Measurements from ENCODE around the gene PTPRM.

Gene PTPRM

DNA sequence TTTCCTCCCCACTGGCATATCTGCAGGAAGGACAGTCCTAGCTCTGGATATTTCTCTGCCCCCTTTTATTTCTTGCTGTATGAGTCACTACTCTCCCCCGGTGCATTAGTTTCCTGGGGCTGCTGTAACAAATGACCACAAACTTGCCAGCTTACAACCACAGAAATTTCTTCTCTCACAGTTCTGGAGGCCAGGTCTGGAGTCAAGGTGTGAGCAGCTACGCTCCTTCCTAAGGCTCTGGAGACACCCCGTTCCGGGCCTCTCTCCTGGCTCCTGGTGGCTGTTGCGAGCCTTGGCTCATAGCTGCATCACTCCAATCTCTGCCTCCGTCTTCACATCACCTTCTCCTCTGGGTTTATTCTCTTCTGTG, 34.1 kb downstream of the PTPRM start:
- DNase-seq: no peak

DNA sequence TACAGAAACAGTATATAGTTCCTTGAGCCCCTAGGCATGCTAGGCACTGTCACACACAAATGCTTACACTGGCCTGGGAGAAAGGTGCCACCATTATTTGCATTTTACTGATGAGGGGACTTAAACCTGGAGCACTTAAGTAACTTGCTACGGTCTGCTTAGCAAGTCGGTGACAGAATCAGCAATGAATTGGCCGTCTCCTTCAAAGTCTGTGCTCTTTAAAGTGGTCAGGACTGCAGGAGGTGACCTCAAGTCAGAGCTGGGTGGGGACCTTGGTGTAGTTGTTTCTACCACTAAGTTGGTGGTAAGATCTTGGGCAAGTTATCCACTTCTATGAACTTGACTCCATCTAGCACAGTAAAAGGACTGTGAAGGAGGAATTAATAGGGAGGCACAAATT, 34.8 kb downstream of the PTPRM start:
- no peak for DNase-seq

DNA sequence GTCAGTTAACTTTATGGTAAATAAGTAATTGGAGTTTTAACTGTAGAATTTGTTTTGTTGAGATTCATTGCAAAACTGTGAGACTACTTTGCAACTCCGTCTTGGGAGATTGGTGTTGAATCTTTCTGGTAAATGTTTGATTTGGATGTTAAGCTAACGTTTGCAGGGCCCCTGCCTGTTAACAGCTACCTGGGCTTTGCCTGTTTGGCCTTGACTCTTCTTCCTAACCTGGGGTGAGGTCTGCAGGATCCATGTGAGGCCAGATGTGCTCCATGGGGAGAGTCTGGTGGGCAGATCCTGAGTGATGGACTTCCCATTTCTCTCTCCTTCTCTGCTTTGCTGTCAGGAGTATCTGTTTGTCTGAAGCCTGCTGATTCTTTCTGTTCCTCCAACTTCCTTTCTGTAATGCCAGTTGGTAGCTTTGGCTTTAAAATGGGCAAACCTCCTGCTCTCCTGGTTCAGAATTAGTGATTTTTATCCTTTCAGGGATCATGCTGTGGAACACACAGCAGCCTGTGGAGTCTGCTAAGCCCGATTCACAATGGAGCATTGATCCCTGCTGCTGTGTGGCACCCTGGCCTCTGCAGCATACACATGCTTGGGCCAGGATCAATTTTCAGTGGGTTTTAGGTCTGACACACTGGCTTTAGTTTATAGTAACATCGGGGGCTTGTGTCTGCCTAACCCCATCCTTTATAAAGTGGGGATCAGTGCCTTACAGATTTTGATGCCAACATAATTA, 36.3 kb downstream of the PTPRM start:
- no peak for DNase-seq

DNA sequence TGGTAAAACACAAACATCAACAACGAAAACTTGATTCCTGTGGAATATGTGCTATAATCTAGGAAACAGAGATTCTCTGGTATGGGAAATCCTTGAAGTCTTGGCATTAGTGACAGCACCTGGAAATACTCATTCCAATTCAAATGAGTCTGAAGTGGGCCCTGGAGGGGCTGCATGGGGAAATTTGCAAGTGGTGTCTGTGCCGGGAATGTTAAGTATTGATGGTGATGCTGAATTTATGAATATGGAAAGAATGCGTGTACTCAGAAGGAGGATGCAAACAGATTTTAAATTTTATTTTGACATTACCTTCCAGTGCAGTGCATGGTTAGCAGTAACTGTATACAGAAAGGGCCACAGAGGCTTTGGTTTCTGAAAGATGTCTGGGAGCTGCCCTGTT, 37.2 kb downstream of the PTPRM start:
- DNase-seq: no peak

DNA sequence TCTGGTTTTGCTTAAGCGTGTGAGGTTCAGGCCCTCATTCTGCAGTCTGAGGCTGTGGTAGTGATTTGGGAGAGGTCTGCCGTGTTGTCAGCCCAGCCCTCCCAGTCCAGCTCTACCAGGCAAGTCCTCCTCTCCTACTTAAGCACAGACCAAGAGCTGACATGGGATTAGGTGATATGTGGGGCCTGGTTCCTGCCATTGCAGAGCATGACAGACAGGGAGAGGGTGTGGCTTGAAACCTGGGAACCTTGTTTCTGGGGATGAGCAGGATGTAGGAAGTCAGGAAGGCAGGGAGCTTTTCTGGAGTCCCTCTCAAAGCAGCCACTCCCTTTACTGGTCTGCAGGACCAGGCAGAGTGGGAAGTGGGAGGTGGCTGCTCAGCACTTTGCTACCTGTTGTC, 38.6 kb downstream of the PTPRM start:
- no peak for DNase-seq

DNA sequence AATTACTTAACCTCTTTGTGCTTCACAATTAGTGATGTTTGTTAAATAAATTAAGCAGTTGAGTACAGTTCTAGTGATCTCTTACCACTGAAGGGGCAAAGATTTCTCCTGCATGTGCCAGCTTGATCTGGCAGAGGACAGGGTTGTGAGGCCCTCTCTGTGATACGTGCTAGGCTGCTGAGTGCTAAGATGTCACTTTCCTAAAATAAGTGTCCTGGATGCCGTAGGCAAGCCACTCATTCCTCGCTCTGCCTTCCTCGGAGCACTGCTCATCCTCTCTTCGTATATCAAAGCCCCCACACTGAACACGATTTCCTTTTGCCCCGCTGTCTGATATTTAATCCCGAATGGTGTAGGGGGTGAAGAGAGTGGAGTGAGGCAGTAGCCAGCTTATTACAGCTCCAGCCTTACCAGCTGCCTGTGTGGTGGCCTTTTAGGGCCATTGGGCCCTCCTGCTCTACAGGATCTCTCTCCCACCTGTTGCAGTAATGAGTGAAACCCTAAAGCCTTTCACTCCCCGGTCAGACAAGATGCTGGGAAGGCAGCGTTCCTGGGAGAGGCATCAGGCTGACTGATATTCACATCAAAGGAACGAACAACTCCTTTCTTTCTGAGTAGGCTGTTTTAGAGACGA, 40.5 kb downstream of the PTPRM start:
- no peak for DNase-seq

DNA sequence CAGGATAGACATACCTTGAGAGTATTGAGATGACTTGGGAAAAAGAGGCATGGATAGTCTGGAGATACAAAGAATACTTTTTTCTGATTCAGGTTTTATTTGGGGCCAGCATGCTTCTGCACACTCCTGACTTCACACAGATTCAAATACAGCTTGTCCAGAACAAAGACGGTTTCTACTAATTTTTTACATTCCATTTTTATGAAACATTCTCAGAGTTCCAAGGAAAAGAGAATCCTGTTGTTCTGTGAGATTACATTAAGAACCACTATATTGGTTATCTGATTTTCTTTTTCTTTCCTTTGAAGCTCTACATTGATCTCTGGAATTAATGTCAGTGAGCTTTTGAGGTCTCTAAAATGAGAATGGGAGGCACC, 41.0 kb downstream of the PTPRM start:
- no peak for DNase-seq

DNA sequence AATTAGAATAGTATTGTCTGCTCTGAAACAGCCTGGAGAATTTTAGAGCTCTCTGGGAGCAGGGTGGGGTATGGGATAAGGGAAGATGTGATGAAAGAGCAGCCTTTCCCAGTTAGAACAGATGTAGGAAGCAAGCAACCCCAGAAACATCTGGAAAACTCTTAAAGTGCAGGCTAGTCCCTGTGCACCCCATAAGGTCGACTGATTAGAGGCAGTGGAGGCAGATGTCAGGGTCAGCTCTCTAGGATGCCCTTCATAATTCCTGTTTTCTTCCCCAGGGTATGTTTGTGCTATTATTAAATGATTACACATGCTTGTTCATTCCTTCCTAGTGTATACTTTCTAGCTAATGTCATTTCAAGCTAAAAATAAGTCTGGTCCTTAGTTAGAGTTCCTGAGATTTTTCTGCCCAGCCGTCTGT, 41.7 kb downstream of the PTPRM start:
- DNase-seq: no peak

DNA sequence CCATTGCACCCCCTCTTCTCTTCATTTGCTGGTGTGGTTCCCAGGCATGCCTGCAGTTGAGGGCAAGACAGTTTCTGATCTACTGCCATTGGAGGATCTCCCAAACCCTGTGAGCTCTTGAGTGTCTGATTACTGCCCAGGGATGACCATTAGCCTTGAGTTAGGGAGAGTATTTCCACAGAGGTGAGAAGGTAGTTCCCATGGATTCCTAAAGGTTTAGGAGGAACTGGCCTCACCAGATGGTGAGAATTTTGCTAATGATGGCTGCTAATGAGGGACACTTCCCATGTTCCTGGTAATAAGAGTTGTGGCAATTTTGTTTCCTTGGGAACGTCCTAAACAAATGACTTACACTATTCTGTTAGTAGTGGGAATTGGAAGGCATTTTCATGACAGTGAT, 42.5 kb downstream of the PTPRM start:
- DNase-seq: no peak

DNA sequence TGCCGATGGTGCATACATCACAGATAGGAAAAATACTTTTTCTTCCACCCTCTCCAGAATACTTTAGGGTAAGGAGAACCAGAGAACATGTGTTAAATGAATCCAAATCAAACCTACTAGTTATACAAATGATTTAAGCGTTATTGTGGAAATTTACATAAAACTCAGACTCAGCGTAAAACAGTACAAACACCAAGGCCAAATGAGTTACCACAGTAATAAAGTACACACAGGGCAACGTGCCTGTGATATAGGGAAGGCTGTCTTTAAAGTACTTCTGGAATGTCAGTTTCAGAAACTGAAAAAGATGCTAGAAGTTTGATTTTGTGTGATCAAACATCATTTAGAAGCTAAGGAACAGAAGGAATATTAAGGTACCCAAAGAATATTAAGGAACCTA, 46.9 kb downstream of the PTPRM start:
- DNase-seq: no peak

DNA sequence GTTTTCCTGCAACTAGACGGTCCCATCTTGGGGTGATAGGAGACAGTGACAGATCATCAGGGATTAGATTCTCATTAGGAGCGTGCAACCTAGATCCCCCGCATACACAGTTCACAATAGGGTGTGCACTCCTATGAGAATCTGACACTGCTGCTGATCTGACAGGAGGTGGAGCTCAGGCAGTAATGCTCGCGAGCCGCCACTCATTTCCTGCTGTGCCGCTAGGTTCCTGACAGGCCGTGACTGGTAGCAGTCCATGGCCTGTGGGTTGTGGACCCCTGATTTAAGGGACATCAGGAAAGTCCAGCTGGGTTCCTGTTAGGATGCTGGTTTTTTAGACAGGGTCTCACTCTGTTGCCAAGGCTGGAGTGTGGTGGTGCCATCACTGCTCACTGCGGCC, 48.7 kb downstream of the PTPRM start:
- DNase-seq: no peak

DNA sequence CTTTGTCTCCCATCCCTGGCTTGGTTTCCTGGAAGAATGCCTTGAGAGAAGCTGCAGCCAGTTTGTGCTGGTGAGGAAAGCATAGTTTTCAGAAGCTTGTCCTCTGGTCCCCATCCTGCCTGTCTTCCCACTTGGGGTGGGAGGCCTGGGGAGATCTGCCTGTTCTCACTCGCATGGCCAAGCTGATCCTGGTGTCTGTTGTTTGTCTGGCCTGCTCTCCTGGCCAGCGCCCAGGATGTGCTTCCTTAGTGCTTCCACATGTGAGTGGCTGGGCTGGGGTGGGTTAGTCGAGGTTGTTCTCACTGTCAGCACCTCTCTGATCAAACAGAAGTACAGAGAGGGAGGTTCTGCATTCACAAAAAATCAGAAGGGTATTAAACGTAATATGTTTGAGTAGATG, 49.5 kb downstream of the PTPRM start:
- no peak for DNase-seq

DNA sequence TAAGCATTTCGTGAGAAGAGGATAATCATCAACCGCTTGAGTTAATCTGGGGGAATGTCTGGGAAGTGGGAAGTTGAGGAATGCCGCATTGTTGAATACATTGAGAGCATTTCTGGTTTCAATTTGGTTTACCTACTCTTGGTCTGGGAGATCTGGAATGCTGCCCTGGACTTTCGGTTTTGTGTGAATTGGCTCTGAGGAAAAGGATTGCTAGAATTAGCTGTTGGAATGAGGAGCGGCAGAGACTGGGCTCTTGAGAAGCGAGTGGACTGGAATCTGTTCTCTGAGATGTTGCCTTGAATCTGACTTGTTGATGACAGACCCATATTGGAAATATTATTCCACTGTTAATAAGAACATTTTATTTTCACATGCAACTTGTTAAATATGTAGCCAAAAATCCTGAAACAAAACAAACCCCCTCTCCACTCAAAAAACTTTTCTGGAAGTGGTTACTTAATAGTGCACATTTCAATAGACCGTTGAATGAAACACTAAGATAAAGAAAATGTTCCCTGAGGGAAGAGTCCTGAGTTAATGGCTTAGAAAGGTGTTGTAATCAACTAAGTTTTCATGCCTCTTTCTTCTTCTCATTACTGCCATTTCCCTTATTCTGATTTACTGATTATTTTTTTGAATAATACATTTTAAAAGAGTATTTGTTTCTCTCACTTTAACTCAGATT, 50.8 kb downstream of the PTPRM start:
- no peak for DNase-seq

DNA sequence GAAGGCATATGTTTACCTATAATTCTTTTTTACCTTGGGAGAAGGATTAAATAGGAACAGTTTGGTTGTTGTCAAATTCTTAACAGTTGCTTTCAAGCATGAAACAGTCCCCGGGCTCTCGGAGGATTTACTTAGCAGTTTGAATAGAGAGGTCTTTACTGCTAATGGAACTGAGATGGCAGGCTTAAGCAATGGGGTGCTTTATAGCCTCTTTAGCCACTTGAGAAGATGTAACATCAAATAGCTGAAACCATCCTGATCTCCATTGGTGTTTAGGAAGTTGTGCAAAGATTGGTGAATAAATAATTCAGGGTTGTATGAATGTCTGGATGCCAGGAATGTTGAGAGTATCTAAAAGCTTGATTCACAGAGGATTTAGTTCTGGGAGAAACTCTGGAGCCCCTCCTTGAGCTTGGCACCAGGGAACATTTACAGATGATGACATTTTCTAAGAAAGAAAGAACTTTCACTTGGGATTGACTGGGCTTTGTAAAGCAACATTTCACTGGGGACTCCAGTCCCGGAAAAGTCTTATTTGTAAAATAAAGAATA, 51.9 kb downstream of the PTPRM start:
- DNase-seq: no peak

DNA sequence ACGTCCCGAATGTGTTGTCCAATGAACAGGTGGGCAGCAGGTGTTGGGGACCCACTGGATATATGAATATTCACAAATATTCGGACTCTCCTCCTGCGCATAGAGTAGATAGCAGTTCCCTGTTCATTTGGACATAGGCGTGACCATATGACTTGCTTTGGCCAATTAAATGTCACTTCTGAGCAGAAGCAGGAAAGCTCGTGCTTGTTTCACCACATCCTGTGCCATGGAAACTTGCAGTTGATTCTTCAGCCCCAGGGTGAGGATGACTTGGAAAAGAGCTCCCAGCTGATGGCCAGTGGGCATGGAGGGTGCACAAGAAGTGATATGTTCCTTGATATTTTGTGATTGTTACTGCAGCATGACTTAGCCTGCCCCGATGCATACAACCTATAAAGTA, 52.6 kb downstream of the PTPRM start:
- DNase-seq: no peak

DNA sequence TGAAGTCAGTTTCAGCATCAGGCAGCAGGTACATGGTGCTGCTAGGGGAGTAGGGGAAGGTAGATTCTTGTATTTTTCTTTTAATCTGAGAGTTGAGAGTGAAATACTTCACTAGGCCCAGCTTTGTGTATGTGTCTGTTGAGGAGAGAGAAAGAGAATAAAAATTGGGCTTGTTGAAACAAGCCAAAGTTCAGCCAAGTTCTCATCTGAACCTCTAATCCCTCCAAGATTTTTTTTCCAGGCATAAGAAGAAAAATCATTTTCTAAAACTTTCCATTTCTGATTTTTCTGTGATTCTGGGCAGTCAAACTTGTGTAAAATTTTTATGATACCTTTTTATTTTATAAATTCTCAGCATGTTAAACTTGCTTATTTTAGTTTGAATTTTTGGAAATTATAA, 55.6 kb downstream of the PTPRM start:
- DNase-seq: no peak

DNA sequence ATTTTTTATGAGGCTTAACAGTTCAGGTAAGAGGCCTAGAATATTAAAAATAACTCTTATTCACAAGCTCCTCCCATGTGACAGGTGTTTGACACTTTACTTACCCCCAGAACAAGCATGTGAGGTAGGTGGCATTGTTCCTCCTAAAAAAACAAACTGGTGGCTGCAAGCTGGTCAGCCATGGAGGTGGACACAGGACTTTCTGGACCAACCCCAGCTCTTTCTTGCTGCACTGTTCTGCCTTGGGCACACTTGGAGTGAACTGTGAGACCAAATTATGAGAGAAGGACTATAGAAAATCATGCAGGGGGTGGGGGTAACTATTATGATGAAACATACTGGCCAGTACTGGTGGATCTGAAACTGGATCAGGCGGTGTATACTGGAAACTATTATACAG, 56.6 kb downstream of the PTPRM start:
- DNase-seq: no peak

DNA sequence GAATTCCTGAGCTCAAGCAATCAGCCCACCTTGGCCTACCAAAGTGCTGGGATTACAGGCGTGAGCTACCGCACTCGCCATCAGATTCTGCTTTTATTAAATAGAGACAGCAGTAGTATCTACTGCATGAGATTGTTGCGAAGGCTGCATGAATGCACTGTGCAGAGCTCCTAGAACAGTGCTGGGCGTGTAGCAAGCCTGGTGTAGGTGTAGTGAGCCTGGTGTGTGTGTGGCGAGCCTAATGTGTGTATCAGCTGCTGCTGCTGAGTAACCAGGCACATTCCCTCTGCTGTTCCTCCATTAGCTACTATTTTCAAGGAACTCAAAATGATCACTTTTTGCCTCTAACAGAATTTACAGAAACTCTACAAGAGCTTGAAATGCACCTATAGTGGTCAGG, 57.6 kb downstream of the PTPRM start:
- DNase-seq: no peak

DNA sequence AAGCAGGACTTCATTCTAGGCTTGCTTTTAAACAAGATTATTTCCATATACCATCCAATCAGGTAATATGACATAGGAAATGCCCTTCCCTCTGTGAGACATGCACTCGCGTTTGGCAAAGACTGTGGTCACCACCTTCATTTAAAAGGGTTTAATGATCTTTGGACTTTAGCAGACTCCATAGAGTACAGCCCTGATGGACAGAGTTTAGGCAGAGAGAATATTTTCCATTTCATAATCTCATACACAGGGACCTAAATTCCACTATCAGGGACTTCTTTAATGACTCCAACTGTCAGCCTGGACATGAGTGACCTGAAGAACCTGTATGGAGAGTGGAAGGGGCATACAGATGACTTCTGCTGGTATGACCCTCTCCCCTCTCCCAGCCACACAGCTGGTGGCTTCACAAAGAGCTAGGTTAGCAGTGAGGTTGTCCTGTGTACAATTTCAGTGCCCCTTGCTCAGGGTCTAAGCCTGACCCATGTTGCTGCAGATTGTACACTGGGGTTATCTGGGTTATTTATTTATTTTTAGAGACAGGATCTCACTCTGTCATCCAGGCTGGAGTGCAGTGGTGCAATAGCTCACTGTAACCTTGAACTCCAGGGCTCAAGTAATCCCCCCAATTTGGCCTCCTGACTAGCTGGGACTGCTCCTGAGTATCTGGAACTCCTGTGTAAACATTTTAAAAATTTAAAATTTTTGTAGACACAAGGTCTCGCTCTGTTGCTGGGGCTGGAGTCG, 59.2 kb downstream of the PTPRM start:
- DNase-seq: no peak

DNA sequence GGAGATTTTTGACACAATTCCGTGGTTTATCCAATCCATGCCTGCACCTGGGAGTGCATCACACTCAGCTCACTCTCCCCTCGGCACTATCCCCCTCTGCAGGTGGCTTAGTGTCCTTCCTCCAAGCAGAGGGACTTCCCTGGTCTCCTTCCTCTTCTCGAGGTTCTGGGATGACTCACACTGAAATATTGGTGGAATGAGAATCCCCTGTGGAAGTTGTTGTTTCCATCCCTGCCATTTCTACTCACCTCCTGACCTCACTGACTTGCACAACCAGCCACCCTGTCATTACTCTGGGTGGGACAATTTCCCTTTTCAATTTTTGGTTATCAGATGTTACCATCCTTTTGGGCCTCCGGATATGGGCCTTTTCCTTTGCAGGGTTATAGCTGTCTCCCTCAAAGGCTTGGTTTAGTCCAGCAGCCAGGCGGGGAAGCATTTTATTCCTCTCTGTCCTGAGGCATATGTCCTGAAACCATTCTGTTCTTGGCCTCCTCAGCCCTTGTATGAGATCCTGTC, 59.9 kb downstream of the PTPRM start:
- DNase-seq: no peak

DNA sequence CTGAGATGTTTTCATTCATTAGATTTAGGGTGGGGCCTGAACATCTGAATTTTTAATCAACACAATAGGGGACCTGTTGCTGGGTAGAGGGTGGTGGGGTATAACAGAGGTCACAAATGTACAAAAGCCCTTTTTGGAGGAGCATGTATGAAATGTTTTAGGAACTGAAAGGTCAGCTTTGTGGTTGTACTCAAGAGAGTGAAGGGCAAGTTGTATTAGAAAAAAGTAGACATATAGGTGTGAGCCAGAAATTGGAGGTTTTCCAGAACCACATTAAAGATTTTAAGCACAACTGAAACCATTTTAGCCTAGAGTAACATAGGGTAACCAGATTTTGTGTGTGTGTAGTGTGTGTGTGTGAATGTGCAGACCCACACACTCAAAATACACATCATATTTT, 62.3 kb downstream of the PTPRM start:
- no peak for DNase-seq

DNA sequence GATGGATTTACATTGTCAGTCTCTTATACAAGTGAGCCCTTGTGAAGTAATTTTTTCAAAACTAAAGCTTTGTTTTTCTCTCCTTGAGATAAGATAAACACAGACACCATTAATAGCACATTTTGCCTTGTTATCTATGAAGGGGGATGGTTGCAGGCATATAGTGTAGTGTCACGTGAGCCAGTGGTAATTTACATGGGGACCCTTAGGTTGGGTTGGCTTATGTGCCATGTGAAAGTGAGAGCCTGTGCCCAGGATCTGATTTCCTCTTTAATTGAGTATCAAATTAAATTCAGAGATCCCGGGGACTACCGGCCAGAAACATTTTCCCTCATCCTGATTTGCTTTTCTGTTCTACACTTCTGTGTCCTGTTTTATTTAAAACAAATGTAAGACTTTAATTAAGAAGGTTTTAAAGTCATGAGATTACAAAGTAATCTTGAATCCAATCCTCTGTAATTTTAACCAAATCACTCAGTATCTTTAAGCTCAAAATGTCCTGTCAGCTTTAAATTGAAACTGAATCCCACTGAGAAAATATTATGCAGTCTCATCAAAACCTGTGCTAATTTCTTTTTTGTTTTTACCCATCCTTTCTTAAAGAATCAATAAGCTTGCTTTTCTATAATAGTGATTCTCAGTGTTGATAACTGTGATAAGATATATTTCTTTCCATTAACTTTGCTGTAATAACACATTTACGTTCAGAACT, 63.8 kb downstream of the PTPRM start:
- DNase-seq: no peak

All from DMS79 (cell line).